ENCODE measurements around the gene ZNF878.

- no peak for TF ChIP-seq ZNF362 (CRISPR knock-in tag; IDR thresholded peaks at IDR 0.05; ENCODE audit: borderline replicate concordance)
- no peak for TF ChIP-seq TCF12 (IDR thresholded peaks at IDR 0.05)
- TF ChIP-seq TCF12 (CRISPR knock-in tag; IDR thresholded peaks at IDR 0.05): no peak
- no peak for TF ChIP-seq ZNF274 (CRISPR knock-in tag; IDR thresholded peaks at IDR 0.05)
- no peak for TF ChIP-seq MEIS2 (CRISPR knock-in tag; IDR thresholded peaks at IDR 0.05)
- no peak for TF ChIP-seq CBX2 (IDR thresholded peaks at IDR 0.05; ENCODE audit: low read depth, low read length)
- TF ChIP-seq CBX2 (CRISPR knock-in tag; IDR thresholded peaks at IDR 0.05; ENCODE audit: low read depth): no peak
- TF ChIP-seq MYC (CRISPR knock-in tag; IDR thresholded peaks at IDR 0.05; ENCODE audit: borderline replicate concordance): no peak
- TF ChIP-seq ZNF574 (CRISPR knock-in tag; IDR thresholded peaks at IDR 0.05): no peak
- no peak for TF ChIP-seq ZNF687 (CRISPR knock-in tag; IDR thresholded peaks at IDR 0.05)
- no peak for TF ChIP-seq KAT2B (IDR thresholded peaks at IDR 0.05; ENCODE audit: borderline replicate concordance, low read depth, low read length)
- TF ChIP-seq CTCF (CRISPR knock-in tag; IDR thresholded peaks at IDR 0.05): no peak
- TF ChIP-seq NFRKB (IDR thresholded peaks at IDR 0.05): no peak
- TF ChIP-seq KLF9 (CRISPR knock-in tag; IDR thresholded peaks at IDR 0.05; ENCODE audit: low read depth): no peak
- no peak for TF ChIP-seq ZNF569 (CRISPR knock-in tag; IDR thresholded peaks at IDR 0.05; ENCODE audit: borderline replicate concordance)
- no peak for TF ChIP-seq ZFYVE20 (CRISPR knock-in tag; IDR thresholded peaks at IDR 0.05; ENCODE audit: borderline replicate concordance, low read depth)
Measured at GRCh38 chr19:12055784-12056183, 3.0 kb upstream of the ZNF878 start.
